ENCODE results near the gene ASB2.

GRCh38 chr14:93982230-93983007 lies 6.0 kb upstream of the ASB2 start:
- TF ChIP-seq, protein P1, sequence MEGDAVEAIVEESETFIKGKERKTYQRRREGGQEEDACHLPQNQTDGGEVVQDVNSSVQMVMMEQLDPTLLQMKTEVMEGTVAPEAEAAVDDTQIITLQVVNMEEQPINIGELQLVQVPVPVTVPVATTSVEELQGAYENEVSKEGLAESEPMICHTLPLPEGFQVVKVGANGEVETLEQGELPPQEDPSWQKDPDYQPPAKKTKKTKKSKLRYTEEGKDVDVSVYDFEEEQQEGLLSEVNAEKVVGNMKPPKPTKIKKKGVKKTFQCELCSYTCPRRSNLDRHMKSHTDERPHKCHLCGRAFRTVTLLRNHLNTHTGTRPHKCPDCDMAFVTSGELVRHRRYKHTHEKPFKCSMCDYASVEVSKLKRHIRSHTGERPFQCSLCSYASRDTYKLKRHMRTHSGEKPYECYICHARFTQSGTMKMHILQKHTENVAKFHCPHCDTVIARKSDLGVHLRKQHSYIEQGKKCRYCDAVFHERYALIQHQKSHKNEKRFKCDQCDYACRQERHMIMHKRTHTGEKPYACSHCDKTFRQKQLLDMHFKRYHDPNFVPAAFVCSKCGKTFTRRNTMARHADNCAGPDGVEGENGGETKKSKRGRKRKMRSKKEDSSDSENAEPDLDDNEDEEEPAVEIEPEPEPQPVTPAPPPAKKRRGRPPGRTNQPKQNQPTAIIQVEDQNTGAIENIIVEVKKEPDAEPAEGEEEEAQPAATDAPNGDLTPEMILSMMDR (IDR thresholded peaks at IDR 0.05; ENCODE audit: control extremely low read depth in 1 of 3, insufficient read depth in 1 of 3, low read depth in 1 of 3, low read length in 3 of 3), result no peak
- TF ChIP-seq SP4 (IDR thresholded peaks at IDR 0.05; ENCODE audit: low read length) (no peak), JUND (IDR thresholded peaks at IDR 0.05; ENCODE audit: low read length) (no peak), POLR2A (IDR thresholded peaks at IDR 0.05; ENCODE audit: control extremely low read depth in 1 of 2, low read depth in 2 of 2, low read length in 2 of 2) (no peak), EP300 (IDR thresholded peaks at IDR 0.05; ENCODE audit: borderline replicate concordance in 1 of 2, low read depth in 2 of 2, low read length in 2 of 2) (no peak), CEBPB (IDR thresholded peaks at IDR 0.05; ENCODE audit: low read depth, low read length) (no peak), RAD21 (IDR thresholded peaks at IDR 0.05 in 1 of 2, conservative IDR thresholded peaks at IDR 0.05 in 1 of 2; ENCODE audit: low read depth in 2 of 2, low read length in 2 of 2) (no peak)
